IPS DF 19.7 (cell line): Measurements from ENCODE around the gene PRKD2.
"Not testable (repeated sequence)": the region's sequence is repeated elsewhere in the genome, so short reads cannot be mapped to it uniquely, and the experiment has no call there.

Source experiments
- DNase-seq: peaks from one replicate; pipeline ENCODE4 v3.0.0-alpha.2; 2013; ENCODE audit warnings: low read depth, low spot score

The PRKD2 gene

GRCh38 chr19:46717034-46717715, at the start of gene PRKD2:
Gene PRKD2 (minus strand): TSS chr19:46717114. CDS start chr19:46716370, 744 bp downstream.
- no peak for DNase-seq

GRCh38 chr19:46764817-46765291, 47.9 kb upstream of the PRKD2 start:
- DNase-seq, result no peak

GRCh38 chr19:46762245-46762890, 45.5 kb upstream of the PRKD2 start:
- DNase-seq, result no peak

GRCh38 chr19:46761418-46761831, 44.5 kb upstream of the PRKD2 start:
- DNase-seq, result no peak

GRCh38 chr19:46760897-46761296, 44.0 kb upstream of the PRKD2 start:
- not testable (repeated sequence) for DNase-seq

- DNase-seq, result no peak
Observed at GRCh38 chr19:46760363-46760762, 43.4 kb upstream of the PRKD2 start.

- DNase-seq, result no peak
Observed at GRCh38 chr19:46759817-46760333, 43.0 kb upstream of the PRKD2 start.

- DNase-seq, result no peak
Observed at GRCh38 chr19:46759206-46759605, 42.3 kb upstream of the PRKD2 start.

- DNase-seq, result no peak
Observed at GRCh38 chr19:46756544-46756888, 39.6 kb upstream of the PRKD2 start.

GRCh38 chr19:46755853-46756543, 39.1 kb upstream of the PRKD2 start:
- no peak for DNase-seq

- no peak for DNase-seq
Observed at GRCh38 chr19:46755077-46755852, 38.4 kb upstream of the PRKD2 start.

- no peak for DNase-seq
Observed at GRCh38 chr19:46753420-46754155, 36.7 kb upstream of the PRKD2 start.

GRCh38 chr19:46748325-46749109, 31.6 kb upstream of the PRKD2 start:
- no peak for DNase-seq

GRCh38 chr19:46746281-46747057, 29.6 kb upstream of the PRKD2 start, which contains the start of gene STRN4:
Gene STRN4 (minus strand): TSS chr19:46746450. CDS start chr19:46746430, 20 bp downstream.
- no peak for DNase-seq

- no peak for DNase-seq
Observed at GRCh38 chr19:46745521-46746280, 28.8 kb upstream of the PRKD2 start, which contains the start of gene FKRP. Gene FKRP (plus strand): TSS chr19:46746057. CDS start chr19:46755451, 9,394 bp downstream.

- no peak for DNase-seq
Observed at GRCh38 chr19:46745030-46745429, 28.1 kb upstream of the PRKD2 start.

GRCh38 chr19:46744005-46744691, 27.2 kb upstream of the PRKD2 start:
- DNase-seq, result no peak
